HCT116 (cell line): ENCODE measurements around the gene IGDCC3. TPM values are rescaled to one million over a fixed set of nuclear protein-coding genes. Genes with fewer than 3 reads are reported as not detected.
A peak's percentile ranks its signal among the peaks of the same experiment; 100 is the strongest.

ENCODE experiments used
- ATAC-seq: fragments of 200-7000 bp; cut with Tn5 transposase; 2 replicates; pipeline ENCODE4 v1.9.1; 2020; ENCODE audit warnings: mild to moderate bottlenecking, moderate library complexity
- BruUV-seq: library from RNA; stranded (reverse); fragments of 400-500 nt; replicated peaks from 2 replicates; lab custom pipeline; 2021; lab: Mats Ljungman, UMichigan
- CTCF ChIA-PET: fragments of 300-600 bp; sonication (Branson Sonifier 250); formaldehyde crosslinking; loops from one replicate; lab custom pipeline; 2021; ENCODE audit warnings: antibody characterized with exemption; lab: Charles Lee
- POLR2A ChIA-PET: fragments of 300-600, 350-600 bp; sonication (Branson Sonifier 250); formaldehyde crosslinking; loops from one replicate; lab custom pipeline; 2021; ENCODE audit warnings: antibody characterized with exemption; lab: Charles Lee
- RAD21 ChIA-PET, 2 experiments: fragments of 300-600 bp; sonication (Branson Sonifier 250); formaldehyde crosslinking; loops; one replicate each; lab custom pipeline; 2023; ENCODE audit warnings: low total read pairs in 2 of 2; ENCODE audit not compliant: uncharacterized antibody in 2 of 2, unreplicated experiment in 2 of 2, low non-redundant PET in 1 of 2; lab: Charles Lee
- DNase-seq: peaks from one replicate; pipeline ENCODE4 v3.0.0-alpha.2; 2010; ENCODE audit warnings: low read depth, low spot score
- H2AFZ ChIP-seq: fragments of 200-600 bp; shearing (Covaris generic), sonication (generic); 2 replicates; pipeline ENCODE4 v1.6.1; 2017; ENCODE audit warnings: low read depth, mixed run types, mixed read lengths, antibody characterized with exemption, low read length; ENCODE audit not compliant: poor library complexity, severe bottlenecking
- H3K27ac ChIP-seq: 2 replicates; pipeline ENCODE4 v1.5.1; 2012; ENCODE audit warnings: low read depth, low read length
- H3K27me3 ChIP-seq: fragments of 200-600 bp; sonication (generic); 2 replicates; pipeline ENCODE4 v1.6.1; 2016; ENCODE audit warnings: mixed run types, low read length, mixed read lengths; ENCODE audit not compliant: insufficient read depth
- H3K36me3 ChIP-seq, 2 experiments: fragments of 200-500 bp in 1 of 2; fragments of 200-600 bp in 1 of 2; sonication (Bioruptor generic) in 1 of 2; sonication (generic) in 1 of 2; 2 replicates each; pipeline versions ENCODE4 v1.5.1 to v1.6.1; 2014 to 2016; ENCODE audit warnings: low read length in 2 of 2, inconsistent platforms in 1 of 2, mixed read lengths in 1 of 2, mixed run types in 1 of 2; ENCODE audit not compliant: insufficient read depth in 2 of 2, control insufficient read depth in 1 of 2
- H3K4me1 ChIP-seq, 2 experiments: fragments of 200-600 bp in 1 of 2; sonication (generic) in 1 of 2; 2 replicates each; pipeline versions ENCODE4 v1.5.1 to v1.6.1; 2012 to 2017; ENCODE audit warnings: low read length in 2 of 2, inconsistent platforms in 1 of 2, mild to moderate bottlenecking in 1 of 2, mixed read lengths in 1 of 2, mixed run types in 1 of 2, moderate library complexity in 1 of 2; ENCODE audit not compliant: insufficient read depth in 2 of 2, control insufficient read depth in 1 of 2
- H3K4me2 ChIP-seq: fragments of 200-600 bp; sonication (generic); 2 replicates; pipeline ENCODE4 v1.6.1; 2017; ENCODE audit warnings: mixed run types, low read length, mixed read lengths
- H3K4me3 ChIP-seq, 2 experiments: fragments of 200-600 bp in 1 of 2; sonication (generic) in 1 of 2; replicated peaks in 1 of 2; 2 replicates each; pipeline ENCODE4 v1.5.1; 2011 to 2016; ENCODE audit warnings: low read length in 2 of 2, control low read depth in 1 of 2, low read depth in 1 of 2, mild to moderate bottlenecking in 1 of 2, mixed read lengths in 1 of 2, mixed run types in 1 of 2
- H3K79me2 ChIP-seq: fragments of 200-600 bp; sonication (generic); 2 replicates; pipeline ENCODE4 v1.6.1; 2017; ENCODE audit warnings: mild to moderate bottlenecking, mixed run types, low read length, moderate library complexity, mixed read lengths; ENCODE audit not compliant: insufficient read depth
- H3K9ac ChIP-seq: fragments of 200-600 bp; sonication (generic); 2 replicates; pipeline ENCODE4 v1.6.1; 2016; ENCODE audit warnings: low read length, mixed read lengths
- H3K9me2 ChIP-seq: fragments of 200-600 bp; sonication (generic), shearing (Covaris generic); 2 replicates; pipeline ENCODE4 v1.6.1; 2017; ENCODE audit warnings: mixed run types, mild to moderate bottlenecking, moderate library complexity; ENCODE audit not compliant: insufficient read depth
- H3K9me3 ChIP-seq, 2 experiments: fragments of 200-500 bp in 1 of 2; fragments of 200-600 bp in 1 of 2; sonication (Bioruptor generic) in 1 of 2; sonication (generic) in 1 of 2; 2 replicates each; pipeline ENCODE4 v1.6.1; 2014 to 2017; ENCODE audit warnings: low read length in 2 of 2, mixed read lengths in 2 of 2, inconsistent platforms in 1 of 2, low read depth in 1 of 2, mild to moderate bottlenecking in 1 of 2, mixed run types in 1 of 2, moderate library complexity in 1 of 2; ENCODE audit not compliant: control insufficient read depth in 1 of 2, insufficient read depth in 1 of 2
- H4K20me1 ChIP-seq: fragments of 200-600 bp; sonication (generic), shearing (Covaris generic); 2 replicates; pipeline ENCODE4 v1.6.1; 2017; ENCODE audit warnings: mixed run types, mild to moderate bottlenecking, moderate library complexity; ENCODE audit not compliant: insufficient read depth
- ATF3 ChIP-seq: IDR thresholded peaks from 2 replicates; pipeline ENCODE4 v1.6.1; 2012
- CBX3 ChIP-seq: IDR thresholded peaks from 2 replicates; pipeline ENCODE4 v1.6.1; 2012; ENCODE audit warnings: low read depth
- CEBPB ChIP-seq: IDR thresholded peaks from 2 replicates; pipeline ENCODE4 v1.6.1; 2012; ENCODE audit warnings: low read depth
- ELF1 ChIP-seq: IDR thresholded peaks from 2 replicates; pipeline ENCODE4 v1.6.1; 2012; ENCODE audit warnings: low read depth, borderline replicate concordance
- EZH2 ChIP-seq: fragments of 200-600 bp; sonication (generic); IDR thresholded peaks from 2 replicates; pipeline ENCODE4 v1.6.1; 2017; ENCODE audit warnings: antibody characterized with exemption, mixed run types
- EZH2phosphoT487 ChIP-seq: fragments of 200-600 bp; IDR thresholded peaks from 2 replicates; pipeline ENCODE4 v1.6.1; 2018; ENCODE audit warnings: antibody characterized with exemption, borderline replicate concordance
- MAX ChIP-seq: IDR thresholded peaks from 2 replicates; pipeline ENCODE4 v1.6.1; 2012
- POLR2A ChIP-seq: IDR thresholded peaks from 2 replicates; pipeline ENCODE4 v1.7.0; 2011; ENCODE audit warnings: borderline replicate concordance; ENCODE audit not compliant: insufficient read depth, insufficient read length; ENCODE audit errors: extremely low read depth
- RAD21 ChIP-seq: IDR thresholded peaks from 2 replicates; pipeline ENCODE4 v1.6.1; 2012; ENCODE audit warnings: low read depth, mild to moderate bottlenecking
- SIN3A ChIP-seq: IDR thresholded peaks from 2 replicates; pipeline ENCODE4 v1.6.1; 2012; ENCODE audit warnings: low read depth
- SP1 ChIP-seq: IDR thresholded peaks from 2 replicates; pipeline ENCODE4 v1.6.1; 2012; ENCODE audit warnings: low read depth
- YY1 ChIP-seq: IDR thresholded peaks from 2 replicates; pipeline ENCODE4 v1.6.1; 2011; ENCODE audit warnings: low read length, low read depth, moderate library complexity, mild to moderate bottlenecking; ENCODE audit not compliant: insufficient replicate concordance; ENCODE audit errors: extremely low read depth
- ZBTB33 ChIP-seq: IDR thresholded peaks from 2 replicates; pipeline ENCODE4 v1.6.1; 2011; ENCODE audit warnings: mild to moderate bottlenecking, low read length, moderate library complexity; ENCODE audit not compliant: insufficient replicate concordance; ENCODE audit errors: extremely low read depth
- ZFX ChIP-seq: fragments of 450-650 bp; IDR thresholded peaks from 2 replicates; pipeline ENCODE4 v1.6.1; 2017
- ZNF274 ChIP-seq: fragments of 200-500 bp; sonication (Bioruptor generic); IDR thresholded peaks from 2 replicates; pipeline ENCODE4 v1.6.1; 2014; ENCODE audit warnings: mild to moderate bottlenecking, low read depth, low read length, inconsistent platforms
- intact Hi-C: fragments of 100-400 bp; cut with micrococcal nuclease; formaldehyde crosslinking; loops from 2 replicates; pipeline ENCODE4 v1.10.0; 2022
- total RNA-seq: library from RNA; stranded (reverse); gene quantifications from one replicate; pipeline ENCODE4 v1.2.1, GENCODE V29; 2021; ENCODE audit not compliant: unreplicated experiment
- TF ChIP-seq, protein P1 (sequence below): IDR thresholded peaks from 2 replicates; pipeline ENCODE4 v1.6.1; 2012; ENCODE audit warnings: low read depth
- TF ChIP-seq, protein P2 (sequence below), 3 experiments: fragments of 200-600 bp in 1 of 3; sonication (generic) in 1 of 3; IDR thresholded peaks in 2 of 3; conservative IDR thresholded peaks in 1 of 3; 2 replicates each; pipeline ENCODE4 v1.5.1; 2012 to 2017; ENCODE audit warnings: low read depth in 2 of 3, low read length in 2 of 3, antibody characterized with exemption in 1 of 3, borderline replicate concordance in 1 of 3, control low read depth in 1 of 3, mild to moderate bottlenecking in 1 of 3, mixed read lengths in 1 of 3, mixed run types in 1 of 3, moderate library complexity in 1 of 3; ENCODE audit not compliant: insufficient read depth in 1 of 3

IGDCC3 gene
- total RNA-seq, 1 experiment from 2014 or later, result 0.44 TPM

- no peaks in the 10 kb centered on the region for H3K9me2 ChIP-seq
- peak within 1 kb of the TSS; percentile 88 for H3K4me2 ChIP-seq
- H3K36me3 ChIP-seq, result no peaks in the 10 kb centered on the region
- peaks cover 20 to 29% of the 10 kb centered on the region in 2 experiments for H3K4me1 ChIP-seq
- peak within 1 kb of the TSS; percentile 49 to 51 for H3K4me3 ChIP-seq
- POLR2A ChIA-PET, result interaction anchor here (0.6 to 2.4 kb wide), 49 partner anchors 8 to 631 kb away, joined by 3 to 72 read pairs (median 5); partner anchors contain the start of genes CILP, CLPX, PARP16 and RAB11A
- RAD21 ChIA-PET, result interaction anchor here in 1 of 2 experiments (0.7 to 0.8 kb wide), 2 partner anchors 119 to 271 kb away, joined by 3 read pairs; partner anchors contain the start of gene CLPX
- DNase-seq, result peak; percentile 97
- CTCF ChIA-PET, result interaction anchor here (1.0 to 2.0 kb wide), 5 partner anchors 8 to 119 kb away, joined by 3 to 14 read pairs (median 7); partner anchors contain the start of gene CLPX
- H2AFZ ChIP-seq, result peak within 1 kb of the TSS; percentile 10
- no peaks in the 10 kb centered on the region for H3K9me3 ChIP-seq
- no peaks in the 10 kb centered on the region for H4K20me1 ChIP-seq
- ATAC-seq, result peak; percentile 82
- intact Hi-C loops, result loop anchor here (1.0 to 2.0 kb wide), 3 partner anchors 8 to 271 kb away; partner anchors contain the start of gene RNU5A-1
- TSS peak; percentile 99 for BruUV-seq
- peak within 1 kb of the TSS; percentile 69 for H3K9ac ChIP-seq
- no peaks in the 10 kb centered on the region for H3K27me3 ChIP-seq
- peak within 1 kb of the TSS; percentile 67 for H3K27ac ChIP-seq
- no peaks in the 10 kb centered on the region for H3K79me2 ChIP-seq
- no peak for TF ChIP-seq ATF3
- TF ChIP-seq, protein P1, sequence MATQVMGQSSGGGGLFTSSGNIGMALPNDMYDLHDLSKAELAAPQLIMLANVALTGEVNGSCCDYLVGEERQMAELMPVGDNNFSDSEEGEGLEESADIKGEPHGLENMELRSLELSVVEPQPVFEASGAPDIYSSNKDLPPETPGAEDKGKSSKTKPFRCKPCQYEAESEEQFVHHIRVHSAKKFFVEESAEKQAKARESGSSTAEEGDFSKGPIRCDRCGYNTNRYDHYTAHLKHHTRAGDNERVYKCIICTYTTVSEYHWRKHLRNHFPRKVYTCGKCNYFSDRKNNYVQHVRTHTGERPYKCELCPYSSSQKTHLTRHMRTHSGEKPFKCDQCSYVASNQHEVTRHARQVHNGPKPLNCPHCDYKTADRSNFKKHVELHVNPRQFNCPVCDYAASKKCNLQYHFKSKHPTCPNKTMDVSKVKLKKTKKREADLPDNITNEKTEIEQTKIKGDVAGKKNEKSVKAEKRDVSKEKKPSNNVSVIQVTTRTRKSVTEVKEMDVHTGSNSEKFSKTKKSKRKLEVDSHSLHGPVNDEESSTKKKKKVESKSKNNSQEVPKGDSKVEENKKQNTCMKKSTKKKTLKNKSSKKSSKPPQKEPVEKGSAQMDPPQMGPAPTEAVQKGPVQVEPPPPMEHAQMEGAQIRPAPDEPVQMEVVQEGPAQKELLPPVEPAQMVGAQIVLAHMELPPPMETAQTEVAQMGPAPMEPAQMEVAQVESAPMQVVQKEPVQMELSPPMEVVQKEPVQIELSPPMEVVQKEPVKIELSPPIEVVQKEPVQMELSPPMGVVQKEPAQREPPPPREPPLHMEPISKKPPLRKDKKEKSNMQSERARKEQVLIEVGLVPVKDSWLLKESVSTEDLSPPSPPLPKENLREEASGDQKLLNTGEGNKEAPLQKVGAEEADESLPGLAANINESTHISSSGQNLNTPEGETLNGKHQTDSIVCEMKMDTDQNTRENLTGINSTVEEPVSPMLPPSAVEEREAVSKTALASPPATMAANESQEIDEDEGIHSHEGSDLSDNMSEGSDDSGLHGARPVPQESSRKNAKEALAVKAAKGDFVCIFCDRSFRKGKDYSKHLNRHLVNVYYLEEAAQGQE, result no peak
- TF ChIP-seq CEBPB, result peak; percentile 90
- TF ChIP-seq SP1, result peak; percentile 95
- peak; percentile 91 for TF ChIP-seq ZBTB33
- TF ChIP-seq, protein P2, sequence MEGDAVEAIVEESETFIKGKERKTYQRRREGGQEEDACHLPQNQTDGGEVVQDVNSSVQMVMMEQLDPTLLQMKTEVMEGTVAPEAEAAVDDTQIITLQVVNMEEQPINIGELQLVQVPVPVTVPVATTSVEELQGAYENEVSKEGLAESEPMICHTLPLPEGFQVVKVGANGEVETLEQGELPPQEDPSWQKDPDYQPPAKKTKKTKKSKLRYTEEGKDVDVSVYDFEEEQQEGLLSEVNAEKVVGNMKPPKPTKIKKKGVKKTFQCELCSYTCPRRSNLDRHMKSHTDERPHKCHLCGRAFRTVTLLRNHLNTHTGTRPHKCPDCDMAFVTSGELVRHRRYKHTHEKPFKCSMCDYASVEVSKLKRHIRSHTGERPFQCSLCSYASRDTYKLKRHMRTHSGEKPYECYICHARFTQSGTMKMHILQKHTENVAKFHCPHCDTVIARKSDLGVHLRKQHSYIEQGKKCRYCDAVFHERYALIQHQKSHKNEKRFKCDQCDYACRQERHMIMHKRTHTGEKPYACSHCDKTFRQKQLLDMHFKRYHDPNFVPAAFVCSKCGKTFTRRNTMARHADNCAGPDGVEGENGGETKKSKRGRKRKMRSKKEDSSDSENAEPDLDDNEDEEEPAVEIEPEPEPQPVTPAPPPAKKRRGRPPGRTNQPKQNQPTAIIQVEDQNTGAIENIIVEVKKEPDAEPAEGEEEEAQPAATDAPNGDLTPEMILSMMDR (IDR thresholded peaks at IDR 0.05 in 2 of 3, conservative IDR thresholded peaks at IDR 0.05 in 1 of 3; ENCODE audit: borderline replicate concordance in 1 of 3, insufficient read depth in 1 of 3, low read depth in 2 of 3, low read length in 2 of 3), result peak; percentile 68 to 90 (median 86); a peak in 5 of 6 replicates
- TF ChIP-seq EZH2, result no peak
- peak; percentile 23 for TF ChIP-seq YY1
- TF ChIP-seq ZNF274, result no peak
- peak; percentile 100 for TF ChIP-seq SIN3A
- no peak for TF ChIP-seq ZFX
- TF ChIP-seq EZH2phosphoT487, result no peak
- no peak; the same call in 1 of the 2 replicates for TF ChIP-seq RAD21
- TF ChIP-seq ELF1, result peak; percentile 48; the same call in 1 of the 2 replicates
- peak; percentile 100 for TF ChIP-seq POLR2A
- peak; percentile 88 for TF ChIP-seq CBX3
- no peak; the same call in none of the 2 replicates for TF ChIP-seq MAX
These were observed 73.2 kb downstream of the IGDCC3 start, which contains the start of gene RNU5B-1 for GRCh38 chr15:65304381-65305149. Gene RNU5B-1, plus strand, starts transcription at chr15:65304677.
